CD4-positive, alpha-beta T cell treated with Interleukin-21 for 1 hour (primary cell): Measurements from ENCODE around the gene PROM1.

Experiments
- DNase-seq: peaks from one replicate; pipeline ENCODE4 v3.0.0-alpha.2; 2020

PROM1 gene

DNA sequence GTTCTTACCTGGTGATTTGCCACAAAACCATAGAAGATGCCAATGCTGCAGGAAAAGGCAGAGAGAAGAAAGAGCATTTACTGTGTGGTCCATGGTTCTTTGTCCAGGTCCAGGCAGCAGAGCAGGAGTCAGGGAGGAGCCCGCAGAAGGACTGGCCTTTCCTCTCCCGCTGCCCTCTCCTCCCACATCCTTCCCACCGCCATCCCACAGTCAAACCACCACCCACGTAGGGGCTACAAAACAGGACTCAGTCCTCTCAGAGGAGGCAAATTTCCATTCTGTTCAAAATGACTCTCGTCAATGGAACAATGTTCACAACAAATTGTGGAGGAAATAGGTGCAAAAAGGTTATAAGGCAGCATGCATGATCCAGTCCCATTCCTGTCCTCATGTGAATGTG lies 58.6 kb downstream of the PROM1 start:
- no peak for DNase-seq

DNA sequence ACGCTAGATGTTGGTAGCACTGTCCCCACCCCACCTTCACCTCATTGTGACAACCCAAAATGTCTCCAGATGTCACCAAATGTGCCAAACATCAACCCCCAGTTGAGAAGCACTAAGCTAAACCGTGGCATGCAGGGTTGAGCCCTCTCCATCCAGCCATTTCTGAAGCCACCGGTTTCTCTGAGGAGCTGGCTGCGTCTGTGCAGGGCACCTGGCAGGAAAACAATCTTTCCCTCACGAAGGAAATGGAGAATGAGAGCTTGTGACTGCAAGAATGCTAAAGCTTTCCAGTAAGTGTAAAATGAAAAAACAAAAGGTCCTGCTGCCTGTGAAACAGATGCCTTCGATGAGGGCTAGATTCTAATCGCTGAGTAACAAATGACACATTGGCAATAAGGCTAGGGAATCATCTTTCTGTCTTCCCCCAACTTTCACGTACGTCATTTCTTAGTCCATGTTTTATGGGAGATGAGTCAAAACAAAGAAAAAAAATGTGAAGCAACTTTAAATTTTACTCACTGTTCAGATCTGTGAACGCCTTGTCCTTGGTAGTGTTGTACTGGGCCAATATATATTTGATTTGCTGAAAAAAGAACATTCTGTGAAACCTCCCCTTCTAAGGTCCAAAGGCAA lies 59.9 kb downstream of the PROM1 start:
- no peak for DNase-seq

DNA sequence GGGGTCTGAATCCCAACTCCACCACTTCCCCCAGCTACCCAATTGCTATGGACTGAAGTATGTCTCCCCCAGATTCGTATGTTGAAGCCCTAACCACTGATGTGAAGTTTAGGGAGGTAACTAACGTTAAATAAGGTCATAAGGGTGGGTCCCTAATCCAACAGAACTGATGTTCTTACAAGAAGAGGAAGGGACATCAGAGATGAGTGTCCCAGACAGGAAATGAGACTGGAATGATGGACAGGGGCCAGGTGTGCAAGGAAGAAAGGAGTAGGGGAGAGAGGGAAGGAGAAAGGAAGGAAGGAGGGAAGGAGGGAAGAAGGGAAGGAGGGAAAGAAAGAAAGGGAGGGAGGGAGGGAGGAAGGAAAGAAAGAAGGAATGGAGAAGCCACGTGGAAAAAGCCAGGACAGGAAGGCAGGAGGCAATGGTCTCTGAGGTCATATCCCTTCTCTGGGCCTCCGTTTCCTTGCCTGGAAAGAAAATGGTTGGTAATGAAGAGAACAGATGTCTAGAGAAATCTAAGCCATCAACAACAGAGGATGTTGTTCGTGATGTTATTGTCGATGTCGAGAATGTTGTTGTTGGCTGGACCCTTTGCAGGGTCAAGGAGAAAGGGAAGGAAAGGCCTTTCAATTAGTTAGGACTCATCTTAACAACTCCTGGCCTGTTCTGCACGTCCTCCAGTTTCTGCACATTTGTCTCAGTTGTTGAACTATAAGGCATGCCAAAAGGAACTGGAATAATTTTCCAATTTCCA lies 61.8 kb downstream of the PROM1 start:
- no peak for DNase-seq

DNA sequence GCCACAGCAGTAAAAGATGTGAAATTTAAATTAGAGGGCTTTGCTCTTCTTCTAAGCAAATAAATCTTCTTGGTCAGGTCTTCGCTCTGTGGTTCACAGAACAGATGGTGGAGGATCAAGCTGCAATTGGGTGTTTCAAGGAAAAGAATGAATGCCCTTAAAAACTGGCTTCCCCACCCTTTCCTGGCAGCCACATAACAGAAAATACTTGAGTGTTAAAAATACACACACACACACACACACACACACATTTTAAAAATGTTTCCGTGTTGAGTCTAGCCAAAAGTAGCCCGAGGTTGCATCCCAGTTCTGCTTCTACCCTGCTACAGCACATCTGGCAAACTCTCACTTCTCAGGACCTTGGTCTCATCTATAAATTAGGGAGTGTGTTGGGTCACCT lies 64.2 kb downstream of the PROM1 start:
- DNase-seq: no peak

DNA sequence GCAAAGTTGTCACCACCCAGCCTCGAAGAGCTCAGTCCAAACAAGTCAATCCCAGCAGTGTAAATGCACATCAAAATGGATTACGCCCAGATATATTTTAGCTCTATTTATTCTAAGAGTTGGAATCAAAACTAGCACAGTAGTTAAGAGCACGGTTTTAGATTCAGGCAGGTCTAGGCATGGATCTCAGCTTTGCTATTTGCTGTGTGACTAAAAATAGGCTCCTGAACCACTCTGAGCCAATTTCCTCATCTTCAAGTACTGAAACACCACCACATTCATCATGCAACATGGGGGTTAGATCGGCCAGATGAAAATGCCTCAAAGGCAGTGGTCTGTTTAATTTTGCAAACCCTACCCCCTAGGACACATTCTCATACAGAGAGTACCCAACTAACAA lies 65.0 kb downstream of the PROM1 start:
- DNase-seq: no peak

DNA sequence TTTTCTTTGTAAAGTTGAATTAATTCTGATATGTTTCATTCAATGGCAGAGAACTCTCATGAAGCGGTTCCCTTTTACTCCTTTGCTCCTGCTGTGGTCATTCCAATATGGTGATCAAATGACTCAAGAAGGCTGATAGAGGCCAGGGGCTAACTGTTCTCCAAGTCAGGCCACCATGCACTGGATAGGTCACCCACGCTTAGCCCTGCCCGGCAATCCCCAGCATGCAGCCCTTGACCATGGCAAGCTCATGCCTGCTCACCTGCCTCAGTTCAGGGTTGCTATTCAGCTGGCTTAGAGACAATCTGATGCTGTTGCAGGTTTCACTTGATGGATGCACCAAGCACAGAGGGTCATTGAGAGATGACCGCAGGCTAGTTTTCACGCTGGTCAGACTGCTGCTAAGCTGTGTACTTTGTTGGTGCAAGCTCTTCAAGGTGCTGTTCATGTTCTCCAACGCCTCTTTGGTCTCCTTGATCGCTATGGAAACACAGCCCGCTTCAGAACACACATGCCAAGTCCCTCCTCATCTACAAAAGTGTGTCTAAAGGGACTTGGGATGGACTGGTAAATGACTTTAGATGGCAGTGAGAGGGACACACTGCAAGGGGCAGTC lies 65.7 kb downstream of the PROM1 start:
- no peak for DNase-seq

DNA sequence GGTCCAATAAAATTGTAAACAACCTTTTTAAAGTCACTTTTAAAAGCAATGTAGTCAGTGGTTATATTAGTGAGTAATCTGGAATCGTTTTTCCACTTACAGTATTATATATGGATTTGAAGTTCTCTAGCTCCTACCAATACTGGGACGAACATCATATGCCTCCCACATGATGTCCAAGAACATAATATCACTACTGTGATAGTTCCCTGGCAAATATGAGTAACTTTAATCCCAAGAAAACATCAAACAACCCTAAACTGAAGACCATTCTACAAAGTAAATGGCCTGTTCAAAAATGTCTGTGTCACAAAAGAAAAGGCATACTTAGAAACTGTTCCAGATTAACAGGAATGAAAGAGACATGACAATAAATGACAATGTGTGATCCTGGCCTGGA lies 67.3 kb downstream of the PROM1 start:
- DNase-seq: no peak

DNA sequence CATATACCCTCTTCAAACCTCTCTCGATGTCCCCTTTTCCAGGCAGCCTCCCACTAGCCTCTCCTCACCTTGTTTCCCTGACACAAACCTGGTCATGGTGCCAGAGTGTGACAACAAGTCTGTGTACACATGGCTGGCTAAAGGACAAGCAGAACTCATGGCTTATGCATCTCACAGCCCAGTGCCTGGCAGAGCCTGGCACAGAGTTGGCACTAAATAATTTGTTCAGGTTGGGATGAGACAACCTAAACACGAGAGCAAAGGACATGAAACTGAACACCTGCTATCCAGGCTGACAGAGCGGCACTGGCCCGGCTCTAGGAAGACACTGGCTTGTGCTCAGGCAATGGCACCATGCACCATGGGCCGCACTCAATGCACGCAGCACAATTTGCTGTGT lies 72.7 kb downstream of the PROM1 start:
- DNase-seq: no peak

DNA sequence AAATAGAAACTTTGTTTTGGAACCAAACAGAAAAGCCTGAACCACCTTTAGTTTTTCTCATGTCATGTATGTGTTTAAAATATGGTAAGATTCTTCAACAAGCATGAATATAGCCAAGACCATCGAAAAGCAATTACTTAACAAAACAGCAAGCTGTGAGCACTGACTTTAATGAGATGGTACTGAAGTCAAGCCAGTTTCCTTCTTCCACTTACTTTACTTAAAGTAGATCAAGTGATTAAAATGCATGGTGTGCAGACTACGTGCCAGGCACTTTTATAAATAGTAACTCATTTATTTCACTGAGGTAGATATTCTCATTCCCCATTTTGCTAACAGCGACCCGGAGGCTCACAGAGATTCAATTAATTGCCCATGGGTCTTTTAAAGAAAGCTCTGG lies 74.7 kb downstream of the PROM1 start:
- no peak for DNase-seq

DNA sequence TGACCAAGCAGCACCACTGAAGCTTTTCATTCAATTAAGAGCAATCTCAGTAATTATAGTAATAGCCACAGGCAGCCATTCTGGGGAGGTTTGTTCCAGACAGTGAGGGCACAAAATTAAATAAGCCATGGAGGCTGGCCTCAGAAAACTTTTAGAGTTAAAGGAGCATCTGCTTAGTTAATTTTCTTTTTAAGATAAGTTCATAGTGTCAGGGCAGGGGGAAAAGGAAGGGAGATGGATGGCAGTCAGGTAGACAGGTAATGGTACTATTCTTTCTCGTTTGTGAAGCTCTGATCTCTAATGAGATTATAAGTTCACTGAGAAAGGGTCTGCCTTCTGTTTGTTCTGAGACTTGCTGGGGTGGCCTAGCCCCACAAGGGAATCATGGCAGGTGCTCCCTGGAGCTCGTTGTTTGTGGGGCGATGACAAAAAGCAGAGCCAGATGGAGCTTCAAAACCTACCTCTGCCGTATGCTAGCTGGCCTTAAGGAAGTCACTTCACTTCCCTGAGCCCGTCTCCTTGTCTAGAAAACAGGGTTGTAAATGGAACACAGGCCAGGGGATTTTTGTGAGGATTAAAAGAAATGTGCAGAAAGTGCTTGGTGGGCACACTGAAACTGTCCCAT lies 76.2 kb downstream of the PROM1 start:
- DNase-seq: no peak

DNA sequence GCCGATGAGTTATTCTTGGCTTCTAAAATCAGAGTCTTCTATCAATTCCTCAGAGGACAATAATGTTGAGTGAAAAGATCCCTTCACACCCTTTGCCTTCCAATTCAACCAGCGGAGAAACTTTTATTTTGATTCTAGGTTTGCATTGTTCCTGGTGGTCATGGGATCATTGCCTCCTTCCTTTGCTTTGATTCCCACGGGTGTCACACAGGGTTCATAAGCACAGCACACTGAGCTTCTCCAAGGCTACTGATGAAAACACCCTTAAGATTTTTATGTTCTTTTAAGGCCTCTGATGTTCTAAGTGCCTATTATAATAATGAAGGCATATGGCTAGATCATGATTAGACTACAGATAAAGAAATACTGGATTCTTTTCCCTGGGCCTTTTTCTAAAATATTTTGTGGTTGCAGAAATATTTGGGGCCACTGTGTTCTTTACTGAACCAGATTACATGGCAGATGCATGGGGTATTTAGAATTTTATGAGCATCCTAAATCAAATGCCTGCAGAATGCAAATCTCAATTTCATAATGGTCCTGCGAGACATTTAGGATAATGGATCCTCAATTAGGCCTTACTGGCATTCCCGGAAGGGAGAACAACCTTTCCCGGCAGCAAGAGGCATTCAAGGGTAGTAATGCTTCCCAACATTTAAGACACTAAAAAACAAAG lies 76.9 kb downstream of the PROM1 start:
- no peak for DNase-seq

DNA sequence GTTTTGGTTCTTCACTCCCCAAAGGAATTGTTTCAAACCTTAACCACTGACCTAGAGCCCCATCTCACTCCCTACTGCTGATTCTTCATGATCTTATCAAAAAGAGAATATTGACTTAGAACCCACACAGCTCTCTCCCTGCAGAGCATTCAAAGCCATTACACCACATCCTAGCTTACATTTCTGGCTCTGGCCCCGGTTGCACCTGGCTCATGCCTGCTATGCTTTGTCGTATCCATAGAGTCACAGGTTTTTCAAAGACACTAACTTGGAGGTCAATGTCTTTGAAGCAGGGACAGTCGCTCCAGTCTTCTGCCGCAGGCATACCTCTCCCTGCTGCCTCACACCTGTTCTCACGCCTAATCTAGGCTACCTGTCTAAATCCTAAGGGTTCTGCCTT lies 78.1 kb downstream of the PROM1 start:
- DNase-seq: no peak

DNA sequence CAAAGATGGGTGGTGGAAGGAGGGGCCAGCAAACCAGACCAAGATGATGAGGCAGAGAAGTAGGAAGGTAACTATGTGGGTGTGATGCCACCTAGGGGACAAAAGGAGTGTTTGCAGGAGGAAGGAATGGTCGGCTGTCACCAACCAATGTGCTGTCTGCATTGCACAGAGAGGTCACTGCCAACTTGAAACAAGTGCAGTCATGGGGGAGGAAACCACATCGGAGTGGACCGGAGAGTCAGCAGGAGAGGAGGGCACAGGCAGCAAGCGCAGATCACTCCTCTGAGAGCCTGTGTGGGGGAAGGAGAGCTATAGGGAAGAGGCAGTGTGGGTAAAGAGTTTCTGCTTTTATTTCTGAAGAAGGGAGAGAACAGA lies 82.4 kb downstream of the PROM1 start:
- peak; percentile 51 for DNase-seq

DNA sequence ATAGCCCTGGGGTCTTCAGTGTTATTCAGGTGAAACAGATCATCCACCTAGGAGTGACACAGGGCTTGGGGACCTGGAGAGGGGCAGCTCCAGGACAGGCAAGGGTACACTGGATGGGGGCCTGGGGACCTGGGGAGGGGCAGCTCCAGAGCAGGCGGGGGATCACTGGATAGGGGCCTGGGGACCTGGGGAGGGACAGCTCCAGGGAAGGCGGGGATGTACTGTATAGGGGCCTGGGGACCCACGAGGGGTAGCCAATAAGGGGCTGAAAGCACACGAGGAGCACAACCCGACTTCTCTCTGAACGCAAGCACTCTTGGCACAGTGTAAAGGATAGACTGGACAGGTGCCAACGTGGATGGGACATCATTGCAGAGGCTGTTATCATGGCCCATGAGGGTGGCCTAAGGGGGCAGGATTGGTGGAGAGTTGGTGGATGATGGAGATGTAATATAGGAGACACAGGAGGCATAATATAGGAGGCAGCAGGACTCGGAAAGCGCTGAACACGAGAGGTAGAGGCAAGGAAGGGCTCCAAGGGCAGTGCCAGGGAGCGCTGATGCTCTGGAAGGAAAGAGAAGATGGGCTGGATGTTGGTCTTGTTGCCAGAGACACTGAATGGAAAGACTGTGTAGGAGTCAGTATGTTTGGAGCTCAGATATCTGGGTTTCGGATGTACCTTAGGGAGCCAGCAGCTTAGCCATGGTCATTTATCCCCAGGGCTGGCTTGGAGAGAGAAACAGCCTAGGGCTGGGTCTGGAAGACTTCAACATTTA lies 82.9 kb downstream of the PROM1 start:
- no peak for DNase-seq

DNA sequence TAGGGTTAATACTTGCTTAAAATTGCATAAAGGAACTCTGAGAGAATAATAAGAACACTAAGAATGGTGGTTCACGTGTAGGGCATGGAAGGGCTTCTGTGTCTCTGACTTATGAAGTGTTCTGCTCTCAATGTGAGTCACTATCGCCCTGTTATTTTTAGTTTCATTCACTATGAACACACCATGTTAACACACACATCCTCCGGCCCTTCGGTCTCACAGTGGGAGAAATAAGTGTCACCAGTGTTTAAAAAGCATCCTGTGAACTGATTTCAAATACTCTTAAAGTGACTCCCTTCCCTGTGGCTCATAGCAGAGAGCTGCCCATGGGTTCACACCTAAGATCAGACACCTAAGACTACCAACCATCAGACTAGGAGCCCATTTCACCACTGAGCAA lies 87.0 kb downstream of the PROM1 start:
- no peak for DNase-seq

DNA sequence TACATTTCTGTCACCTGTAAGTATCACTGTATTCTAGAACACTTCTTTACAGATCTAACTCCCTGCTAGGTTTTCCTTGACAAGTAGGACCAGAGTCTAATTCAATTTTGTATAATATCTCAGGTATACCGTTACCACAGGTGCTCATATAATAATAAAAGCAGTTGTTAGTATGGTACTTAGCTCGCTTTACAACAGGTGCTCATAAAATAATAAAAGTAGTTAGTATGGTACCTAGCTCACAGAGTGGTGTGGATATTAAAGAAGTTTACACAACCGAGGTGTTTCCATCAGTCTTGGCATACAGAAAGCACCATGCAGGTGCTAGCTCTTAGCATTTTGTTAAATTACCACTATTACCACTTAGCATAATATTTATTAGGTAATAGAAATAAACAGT lies 88.0 kb downstream of the PROM1 start:
- no peak for DNase-seq

DNA sequence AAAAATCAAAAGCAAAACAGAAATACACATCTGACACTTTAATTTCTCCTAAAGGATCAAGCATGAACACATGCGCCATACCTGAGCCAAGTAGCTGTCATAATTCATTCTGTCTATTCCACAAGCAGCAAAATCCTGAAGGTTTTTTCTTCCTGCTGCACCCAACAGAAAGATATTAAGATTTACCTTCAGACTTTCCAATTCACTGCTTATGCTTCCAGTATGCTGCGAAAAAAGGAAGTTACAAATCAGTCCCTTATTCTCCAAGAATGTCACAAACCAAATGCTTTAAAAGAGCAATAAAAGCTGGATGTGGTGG lies 91.7 kb downstream of the PROM1 start:
- DNase-seq: no peak

DNA sequence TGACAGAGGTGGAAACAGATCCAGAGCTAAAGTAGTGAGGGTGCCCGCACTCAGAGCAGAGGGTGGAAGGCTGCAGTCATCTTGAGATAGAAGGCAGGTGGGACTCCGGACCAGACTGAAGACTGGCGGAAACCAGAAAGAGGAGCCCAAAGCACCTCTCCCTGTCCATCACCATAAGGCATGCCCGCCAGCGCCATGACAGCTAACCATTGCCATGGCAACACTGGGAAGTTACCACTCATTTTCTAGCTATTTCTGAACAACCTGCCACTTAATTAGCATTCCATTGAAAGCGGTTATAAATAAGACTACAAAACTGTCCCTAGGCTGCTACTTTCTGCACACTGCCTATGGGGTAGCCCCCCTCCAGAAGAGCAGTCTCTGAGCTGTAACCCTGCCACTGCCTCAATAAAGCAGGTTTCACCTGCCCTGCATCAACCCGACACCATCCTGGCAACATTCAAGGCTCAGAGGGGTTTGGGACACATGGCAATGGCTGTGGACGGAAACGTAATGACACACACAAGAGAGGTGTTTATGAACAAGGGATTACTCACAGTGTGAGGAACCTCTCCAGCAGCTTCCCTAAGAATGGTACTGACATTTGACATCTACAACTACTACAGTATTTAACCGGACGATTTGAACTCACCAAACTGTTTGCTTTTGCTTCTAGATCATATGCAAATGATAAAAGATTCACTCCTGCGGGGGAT lies 93.1 kb downstream of the PROM1 start:
- DNase-seq: no peak

DNA sequence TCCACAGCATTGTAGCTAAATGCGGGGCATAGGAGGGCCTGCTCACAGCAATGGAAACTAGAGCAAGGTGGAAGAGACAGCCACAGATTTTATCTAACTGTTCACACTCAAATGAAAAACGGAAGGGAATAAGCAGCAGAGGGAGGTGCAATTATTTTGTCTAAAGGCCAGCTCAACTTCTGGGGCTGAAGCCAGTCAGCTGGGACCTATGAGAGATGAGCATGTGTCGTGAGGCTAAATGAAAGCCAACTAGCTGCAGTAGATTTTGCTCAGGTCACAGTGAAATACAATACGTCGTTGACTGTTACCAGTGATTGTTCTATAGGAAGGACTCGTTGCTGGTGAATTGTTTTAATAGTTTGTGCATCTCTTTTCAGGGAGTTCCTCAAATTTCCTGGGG lies 94.4 kb downstream of the PROM1 start:
- no peak for DNase-seq

DNA sequence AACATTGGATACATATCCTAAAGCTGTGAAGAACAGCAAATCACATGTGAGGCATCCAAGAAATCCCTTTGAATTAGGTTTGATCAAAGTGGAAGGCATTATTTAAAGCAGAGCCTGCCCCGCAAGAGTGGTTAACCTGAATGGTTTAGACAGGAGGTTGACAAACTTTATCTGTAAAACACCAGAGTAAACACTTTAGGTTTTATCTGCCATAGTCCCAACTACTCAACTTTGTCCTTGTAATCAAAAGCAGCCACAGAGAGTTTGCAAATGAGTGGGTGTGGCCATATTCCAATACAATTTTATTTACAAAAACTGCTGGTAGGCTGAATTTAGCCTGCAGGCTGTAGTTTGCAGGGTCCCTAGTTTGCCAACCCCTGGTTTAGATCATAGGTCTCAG lies 95.6 kb downstream of the PROM1 start:
- DNase-seq: no peak

DNA sequence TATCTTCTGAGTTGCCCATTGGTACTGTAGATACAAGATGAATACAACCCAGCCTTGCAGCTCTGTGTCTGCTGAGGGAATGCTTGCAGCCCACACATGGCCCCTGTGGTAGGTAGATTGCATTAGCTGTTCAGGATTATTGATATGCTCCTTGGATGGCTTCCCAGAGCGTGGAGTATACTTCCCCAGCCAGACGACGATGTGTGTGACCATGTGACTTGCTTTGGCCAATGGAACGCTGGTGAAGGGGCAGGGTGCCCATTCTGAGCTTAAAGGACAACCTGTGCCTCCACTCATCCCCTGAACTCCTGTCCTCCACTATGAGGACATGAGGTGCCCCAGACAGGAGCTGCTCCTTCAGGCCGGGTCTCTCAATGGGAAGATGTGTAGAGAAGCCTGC lies 96.9 kb downstream of the PROM1 start:
- no peak for DNase-seq

DNA sequence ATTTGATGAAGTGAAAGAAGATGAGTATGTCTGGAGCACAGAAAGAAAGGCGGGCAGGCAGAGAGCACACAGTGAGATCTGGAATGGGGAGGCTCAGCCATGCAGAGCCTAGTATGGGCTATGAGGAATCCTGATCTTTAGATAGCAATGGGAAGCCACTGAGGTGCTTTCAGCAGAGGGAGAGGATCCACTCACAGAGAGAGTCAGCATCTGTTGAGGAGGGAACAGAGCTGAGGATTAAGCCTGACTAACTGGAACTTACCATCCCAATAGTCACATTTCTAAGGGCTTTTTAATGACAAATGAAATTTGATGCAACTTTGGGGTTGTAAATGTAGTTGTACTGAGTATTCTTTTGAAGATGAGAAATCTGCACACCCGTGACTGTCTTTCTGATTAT lies 100.2 kb downstream of the PROM1 start:
- no peak for DNase-seq
